GM23248 (cell line): Measurements from ENCODE around the gene RFTN1. TPM values are rescaled to one million over a fixed set of nuclear protein-coding genes. Genes with fewer than 3 reads are reported as not detected.

Experiments
- DNase-seq: peaks from one replicate; pipeline ENCODE4 v3.0.0-alpha.2; 2015
- H2AFZ ChIP-seq: fragments of 200-600 bp; sonication (generic); 2 replicates; pipeline ENCODE4 v1.6.1; 2016; ENCODE audit warnings: antibody characterized with exemption
- H3F3A ChIP-seq: fragments of 200-600 bp; sonication (generic); 2 replicates; pipeline ENCODE4 v1.6.1; 2016; ENCODE audit warnings: mild to moderate bottlenecking, antibody characterized with exemption, mixed run types; ENCODE audit not compliant: insufficient read depth
- H3K27ac ChIP-seq: fragments of 200-600 bp; sonication (generic); 2 replicates; pipeline ENCODE4 v1.5.1; 2016; ENCODE audit warnings: mild to moderate bottlenecking
- H3K27me3 ChIP-seq: fragments of 200-600 bp; sonication (generic); replicated peaks from 2 replicates; pipeline ENCODE4 v1.6.1; 2016; ENCODE audit warnings: mild to moderate bottlenecking; ENCODE audit not compliant: insufficient read depth
- H3K36me3 ChIP-seq: fragments of 200-600 bp; sonication (generic); 2 replicates; pipeline ENCODE4 v1.6.1; 2016; ENCODE audit warnings: low read depth, mild to moderate bottlenecking
- H3K4me1 ChIP-seq: fragments of 200-600 bp; sonication (generic); 2 replicates; pipeline ENCODE4 v1.6.1; 2016; ENCODE audit warnings: mild to moderate bottlenecking; ENCODE audit not compliant: insufficient read depth
- H3K4me2 ChIP-seq: fragments of 200-600 bp; sonication (generic); one replicate; pipeline ENCODE4 v1.6.1; 2016; ENCODE audit warnings: mild to moderate bottlenecking; ENCODE audit not compliant: unreplicated experiment
- H3K4me3 ChIP-seq: fragments of 200-600 bp; sonication (generic); 2 replicates; pipeline ENCODE4 v1.5.1; 2016; ENCODE audit warnings: mild to moderate bottlenecking
- H3K79me2 ChIP-seq: fragments of 200-600 bp; sonication (generic); 2 replicates; pipeline ENCODE4 v1.6.1; 2016; ENCODE audit warnings: mild to moderate bottlenecking; ENCODE audit not compliant: insufficient read depth
- H3K9ac ChIP-seq: fragments of 200-600 bp; sonication (generic); 2 replicates; pipeline ENCODE4 v1.6.1; 2016; ENCODE audit warnings: mild to moderate bottlenecking
- H3K9me2 ChIP-seq: fragments of 200-600 bp; sonication (generic); 2 replicates; pipeline ENCODE4 v1.6.1; 2016; ENCODE audit warnings: mixed run types, mild to moderate bottlenecking, moderate library complexity; ENCODE audit not compliant: insufficient read depth
- H3K9me3 ChIP-seq: fragments of 200-600 bp; sonication (generic); one replicate; pipeline ENCODE4 v1.6.1; 2017; ENCODE audit warnings: low read depth
- H4K20me1 ChIP-seq: fragments of 200-600 bp; sonication (generic); 2 replicates; pipeline ENCODE4 v1.6.0; 2016; ENCODE audit not compliant: insufficient read depth
- EZH2 ChIP-seq: fragments of 200-600 bp; sonication (generic); IDR thresholded peaks from 2 replicates; pipeline ENCODE4 v1.6.1; 2018; ENCODE audit warnings: antibody characterized with exemption, mild to moderate bottlenecking; ENCODE audit not compliant: insufficient read depth, poor library complexity, severe bottlenecking
- EZH2phosphoT487 ChIP-seq: fragments of 200-600 bp; sonication (generic); IDR thresholded peaks from 2 replicates; pipeline ENCODE4 v1.6.1; 2018; ENCODE audit warnings: antibody characterized with exemption, moderate library complexity, mild to moderate bottlenecking, low read depth; ENCODE audit not compliant: insufficient read depth
- WGBS, 2 experiments: methylation state at CpG; one replicate each; pipeline ENCODE4 v1.1.6; 2015 to 2017; ENCODE audit warnings: low lambda C conversion rate in 2 of 2, low coverage in 1 of 2; ENCODE audit errors: missing lambda C conversion rate in 2 of 2; 5-methylcytosine and 5-hydroxymethylcytosine counted together
- in situ Hi-C: fragments of 300-500 bp; cut with MboI; formaldehyde crosslinking; loops from 2 replicates; pipeline ENCODE4 v1.15.0; 2020
- polyA plus RNA-seq: library from polyadenylated mRNA; unstranded; fragments of >200 nt; fragmentation: Nextera tagmentation; extraction: Ambion mirVana; gene quantifications from 2 replicates; pipeline ENCODE4 v1.2.1, GENCODE V29; 2016
- total RNA-seq: library from RNA; depleted of rRNA; stranded (reverse); fragments of >200 nt; shearing (Covaris generic); gene quantifications from 2 replicates; pipeline ENCODE4 v1.2.3, GENCODE V29; 2014

RFTN1 gene
- total and polyA plus RNA-seq, 2 experiments from 2014 or later: 43.1 to 77.7 TPM

DNA sequence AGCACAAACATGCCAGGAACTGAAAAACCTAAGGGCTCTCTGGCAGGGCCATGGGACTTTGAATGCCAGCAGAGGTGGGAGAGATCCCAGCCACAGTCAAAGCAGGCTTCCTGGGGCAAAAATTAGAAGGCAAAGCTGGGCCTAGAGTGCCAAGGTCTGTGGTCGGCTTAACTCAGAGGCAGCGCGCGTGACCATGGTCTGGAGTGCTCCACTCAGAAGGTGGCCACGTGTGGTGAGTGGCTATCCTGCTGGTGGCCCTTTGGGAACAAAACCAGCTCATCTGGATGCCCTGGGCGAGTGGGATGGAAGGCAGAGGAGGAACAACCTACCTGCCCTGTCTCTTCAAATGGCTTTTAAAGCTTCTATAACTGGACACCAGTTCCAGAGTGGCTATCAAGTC lies 185.4 kb downstream of the RFTN1 start:
- Histone ChIP-seq H3K4me2 (no peak overlapping the region), H3F3A (peaks cover 14% of the 10 kb centered on the region), H2AFZ (no peak overlapping the region), H3K4me3 (no peak overlapping the region), H3K27me3 (no peaks in the 10 kb centered on the region), H3K27ac (no peak overlapping the region), H3K9me2 (no peaks in the 10 kb centered on the region), H3K4me1 (peaks cover 10% of the 10 kb centered on the region), H3K36me3 (no peaks in the 10 kb centered on the region; the same call in 1 of the 2 replicates), H3K9ac (no peak overlapping the region), H4K20me1 (no peaks in the 10 kb centered on the region), H3K9me3 (no peaks in the 10 kb centered on the region), H3K79me2 (no peaks in the 10 kb centered on the region)
- no peak for DNase-seq
- WGBS, 2 experiments: 91 to 93% methylated on average over 6 of the region's 6 CpGs
- no peak for TF ChIP-seq EZH2
- in situ Hi-C loops: no loop called here

DNA sequence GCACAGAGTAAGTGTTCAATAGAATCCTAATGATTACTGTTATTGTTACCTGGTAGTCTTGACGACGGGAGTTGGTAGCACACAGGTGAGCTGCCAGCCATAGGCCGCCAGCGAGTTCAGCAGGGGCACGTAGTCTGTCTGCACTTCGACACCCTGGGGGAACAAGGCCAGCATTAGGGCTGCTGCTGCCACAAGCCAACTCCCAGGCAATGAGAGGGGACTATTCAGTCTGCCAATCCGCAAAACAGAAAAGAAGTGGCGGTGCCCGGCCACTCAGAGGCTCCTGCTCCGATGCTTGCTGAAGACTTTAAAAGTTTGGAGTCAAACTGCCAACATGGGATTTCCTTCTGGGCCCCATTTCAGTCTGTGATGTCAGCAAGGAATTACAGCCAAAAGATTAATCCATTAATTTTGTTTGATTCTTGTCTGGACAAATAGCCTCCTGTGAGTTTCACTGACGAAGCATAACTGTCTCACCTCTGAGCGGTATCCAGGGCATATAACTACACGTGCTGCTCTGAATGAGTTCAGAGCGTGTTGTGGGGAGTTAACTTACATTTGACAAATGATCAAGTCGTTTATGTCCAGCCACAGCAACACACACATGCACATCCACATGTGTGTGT lies 186.7 kb downstream of the RFTN1 start:
- no peak for DNase-seq
- no peaks in the 10 kb centered on the region for H3K9me3 ChIP-seq
- no peak overlapping the region for H3K27ac ChIP-seq
- in situ Hi-C loops: no loop called here
- no peaks in the 10 kb centered on the region for H3K9me2 ChIP-seq
- no peak overlapping the region for H2AFZ ChIP-seq
- 0 out of 2 replicates have a peak, but pooled peaks cover 2% of the 10 kb centered on the region for H3F3A ChIP-seq
- H3K4me3 ChIP-seq: no peak overlapping the region
- no peak for TF ChIP-seq EZH2
- no peak for TF ChIP-seq EZH2phosphoT487
- no peaks in the 10 kb centered on the region for H3K27me3 ChIP-seq
- H3K9ac ChIP-seq: no peak overlapping the region
- H3K79me2 ChIP-seq: no peaks in the 10 kb centered on the region
- H3K4me1 ChIP-seq: no peaks in the 10 kb centered on the region
- 89 to 90% methylated on average over 15 of the region's 15 CpGs for WGBS, 2 experiments
- no peaks in the 10 kb centered on the region; the same call in 1 of the 2 replicates for H3K36me3 ChIP-seq
- H4K20me1 ChIP-seq: no peaks in the 10 kb centered on the region
- H3K4me2 ChIP-seq: no peak overlapping the region

- H3K9me2 ChIP-seq: no peaks in the 10 kb centered on the region
- DNase-seq: no peak
- WGBS, 2 experiments: 97 to 100% methylated on average over 4 of the region's 4 CpGs
- H3K27ac ChIP-seq: no peak overlapping the region
- no peak overlapping the region for H3K4me2 ChIP-seq
- in situ Hi-C loops: no loop called here
- no peak overlapping the region for H2AFZ ChIP-seq
- no peaks in the 10 kb centered on the region for H3K79me2 ChIP-seq
- H3K36me3 ChIP-seq: no peaks in the 10 kb centered on the region; the same call in 1 of the 2 replicates
- no peaks in the 10 kb centered on the region for H3K27me3 ChIP-seq
- no peaks in the 10 kb centered on the region for H4K20me1 ChIP-seq
- H3K4me1 ChIP-seq: no peaks in the 10 kb centered on the region
- no peak overlapping the region for H3K9ac ChIP-seq
- H3F3A ChIP-seq: no peaks in the 10 kb centered on the region
- H3K4me3 ChIP-seq: no peak overlapping the region
- TF ChIP-seq EZH2: no peak
- TF ChIP-seq EZH2phosphoT487: no peak
- no peaks in the 10 kb centered on the region for H3K9me3 ChIP-seq
These were observed 187.6 kb downstream of the RFTN1 start for GRCh38 chr3:16325850-16326249.

GRCh38 chr3:16323737-16324136 lies 189.8 kb downstream of the RFTN1 start:
- no peaks in the 10 kb centered on the region for H3K27me3 ChIP-seq
- in situ Hi-C loops: no loop called here
- H3K9me3 ChIP-seq: no peaks in the 10 kb centered on the region
- H3K9me2 ChIP-seq: no peaks in the 10 kb centered on the region
- no peak overlapping the region for H3K9ac ChIP-seq
- H3K4me1 ChIP-seq: no peaks in the 10 kb centered on the region
- TF ChIP-seq EZH2 (no peak), EZH2phosphoT487 (no peak)
- no peaks in the 10 kb centered on the region for H3K79me2 ChIP-seq
- no peaks in the 10 kb centered on the region for H3F3A ChIP-seq
- H3K4me2 ChIP-seq: no peak overlapping the region
- peaks cover 4% of the 10 kb centered on the region; the same call in 1 of the 2 replicates for H4K20me1 ChIP-seq
- no peak overlapping the region for H2AFZ ChIP-seq
- no peak overlapping the region for H3K4me3 ChIP-seq
- H3K36me3 ChIP-seq: peaks cover 7% of the 10 kb centered on the region; the same call in 1 of the 2 replicates
- WGBS, 2 experiments: 96% methylated on average over 4 of the region's 4 CpGs
- DNase-seq: no peak
- no peak overlapping the region for H3K27ac ChIP-seq

GRCh38 chr3:16322189-16322588 lies 191.3 kb downstream of the RFTN1 start:
- Histone ChIP-seq H3K27me3 (no peaks in the 10 kb centered on the region), H3K36me3 (peaks cover 13% of the 10 kb centered on the region; the same call in 1 of the 2 replicates), H3K9ac (no peak overlapping the region), H2AFZ (no peak overlapping the region), H3K4me3 (no peak overlapping the region), H3F3A (no peaks in the 10 kb centered on the region), H3K4me1 (no peaks in the 10 kb centered on the region), H4K20me1 (peaks cover 4% of the 10 kb centered on the region; the same call in 1 of the 2 replicates), H3K9me3 (no peaks in the 10 kb centered on the region), H3K27ac (no peak overlapping the region), H3K79me2 (no peaks in the 10 kb centered on the region), H3K4me2 (no peak overlapping the region), H3K9me2 (no peaks in the 10 kb centered on the region)
- no peak for DNase-seq
- 80 to 92% methylated on average over 5 of the region's 5 CpGs for WGBS, 2 experiments
- no peak for TF ChIP-seq EZH2phosphoT487
- TF ChIP-seq EZH2: no peak
- in situ Hi-C loops: no loop called here
